ENCODE results near the gene CDKN3.
"Not testable (repeated sequence)": the region's sequence is repeated elsewhere in the genome, so short reads cannot be mapped to it uniquely, and the experiment has no call there.

The CDKN3 gene

DNA sequence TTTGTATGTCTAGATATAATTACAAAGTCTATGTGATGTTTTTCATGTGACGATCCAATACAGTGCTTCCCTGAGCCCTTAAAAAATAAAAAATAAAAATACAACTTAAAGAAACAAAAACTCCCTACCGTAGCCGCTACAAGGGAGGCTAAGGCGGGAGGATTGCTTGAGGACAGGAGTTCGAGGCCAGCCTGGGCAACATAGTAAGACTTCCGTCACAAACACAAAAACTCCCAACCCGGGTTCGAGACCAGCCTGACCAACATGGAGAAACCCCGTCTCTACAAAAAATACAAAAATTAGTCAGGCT, 669 bp upstream of the CDKN3 start:
- Histone ChIP-seq H3K4me3 (ENCODE audit: low read depth, low read length) (peak overlapping the region; percentile 59), H3K36me3 (ENCODE audit: control insufficient read depth, insufficient read depth, low read length) (no peaks in the 10 kb centered on the region), H3K4me1 (ENCODE audit: control insufficient read depth, insufficient read depth, low read length) (no peaks in the 10 kb centered on the region), H3K9me3 (ENCODE audit: control insufficient read depth, insufficient read depth, low read length) (no peaks in the 10 kb centered on the region), H3K27me3 (ENCODE audit: control insufficient read depth, insufficient read depth, low read length) (peaks cover 8% of the 10 kb centered on the region), H3K9ac (ENCODE audit: low read depth, low read length) (no peak overlapping the region)

DNA sequence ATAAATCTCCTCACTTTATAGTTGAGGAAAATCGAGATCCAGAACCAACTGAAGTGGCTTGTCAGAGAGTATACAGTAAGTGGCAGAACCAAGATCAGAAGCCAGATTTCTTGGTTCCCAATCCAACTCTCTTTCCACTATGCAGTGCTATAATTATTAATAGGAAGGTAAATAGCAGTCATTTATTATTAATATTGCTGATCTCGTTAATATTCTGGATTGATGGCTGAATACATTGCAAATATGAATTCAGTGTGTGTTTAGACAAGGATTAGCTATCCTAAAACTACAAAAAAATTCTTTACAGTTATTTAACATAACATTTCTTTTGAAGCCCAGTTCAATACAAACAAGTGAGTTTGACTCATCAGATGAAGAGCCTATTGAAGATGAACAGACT, 2.8 kb downstream of the CDKN3 start:
- Histone ChIP-seq H3K4me3 (ENCODE audit: low read depth, low read length) (no peak overlapping the region), H3K36me3 (ENCODE audit: control insufficient read depth, insufficient read depth, low read length) (no peaks in the 10 kb centered on the region), H3K9ac (ENCODE audit: low read depth, low read length) (no peak overlapping the region), H3K4me1 (ENCODE audit: control insufficient read depth, insufficient read depth, low read length) (no peaks in the 10 kb centered on the region), H3K27me3 (ENCODE audit: control insufficient read depth, insufficient read depth, low read length) (peaks cover 8% of the 10 kb centered on the region), H3K9me3 (ENCODE audit: control insufficient read depth, insufficient read depth, low read length) (no peaks in the 10 kb centered on the region)

DNA sequence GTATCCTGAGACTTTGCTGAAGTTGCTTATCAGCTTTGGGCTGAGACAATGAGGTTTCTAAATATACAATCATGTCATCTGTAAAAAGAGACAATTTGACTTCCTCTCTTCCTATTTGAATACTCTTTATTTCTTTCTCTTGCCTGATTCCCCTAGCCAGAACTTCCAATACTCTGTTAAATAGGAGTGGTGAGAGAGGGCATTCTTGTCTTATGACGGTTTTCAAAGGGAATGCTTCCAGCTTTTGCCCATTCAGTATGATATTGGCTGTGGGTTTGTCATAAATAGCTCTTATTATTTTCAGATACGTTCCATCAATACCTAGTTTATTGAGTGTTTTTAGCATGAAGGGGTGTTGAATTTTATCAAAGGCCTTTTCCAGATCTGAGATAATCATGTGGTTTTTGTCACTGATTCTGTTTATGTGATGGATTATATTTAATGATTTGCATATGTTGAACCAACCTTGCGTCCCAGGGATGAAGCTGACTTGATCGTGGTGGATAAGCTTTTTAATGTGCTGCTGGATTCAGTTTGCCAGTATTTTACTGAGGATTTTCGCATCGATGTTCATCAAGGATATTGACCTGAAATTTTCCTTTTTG, 6.7 kb downstream of the CDKN3 start:
- H3K9me3 ChIP-seq (ENCODE audit: control insufficient read depth, insufficient read depth, low read length); H3K36me3 ChIP-seq (ENCODE audit: control insufficient read depth, insufficient read depth, low read length); H3K27me3 ChIP-seq (ENCODE audit: control insufficient read depth, insufficient read depth, low read length); H3K4me3 ChIP-seq (ENCODE audit: low read depth, low read length); H3K9ac ChIP-seq (ENCODE audit: low read depth, low read length); H3K4me1 ChIP-seq (ENCODE audit: control insufficient read depth, insufficient read depth, low read length): not testable (repeated sequence)

DNA sequence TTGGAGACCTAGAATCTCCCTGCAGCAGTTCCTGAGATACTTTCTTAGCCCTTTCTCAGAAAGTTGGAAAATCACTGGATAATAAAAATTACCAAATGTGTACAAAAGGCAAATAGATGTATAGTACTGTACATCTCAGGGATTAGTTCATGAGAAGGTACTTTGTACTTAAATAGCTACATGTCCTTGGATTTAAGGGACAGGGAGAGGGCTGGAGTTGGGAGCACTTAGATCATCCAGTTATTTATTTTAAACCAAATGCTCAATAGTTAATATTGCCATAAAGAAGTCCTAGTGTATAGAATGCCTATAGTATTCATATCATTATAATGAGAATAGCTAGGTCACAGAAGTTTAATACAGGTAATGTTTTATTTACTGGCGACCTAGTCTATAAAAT, 13.4 kb downstream of the CDKN3 start:
- H3K4me3 ChIP-seq (ENCODE audit: low read depth, low read length) = no peak overlapping the region
- no peaks in the 10 kb centered on the region for H3K27me3 ChIP-seq (ENCODE audit: control insufficient read depth, insufficient read depth, low read length)
- H3K9me3 ChIP-seq (ENCODE audit: control insufficient read depth, insufficient read depth, low read length) = no peaks in the 10 kb centered on the region
- H3K36me3 ChIP-seq (ENCODE audit: control insufficient read depth, insufficient read depth, low read length) = no peaks in the 10 kb centered on the region
- no peaks in the 10 kb centered on the region for H3K4me1 ChIP-seq (ENCODE audit: control insufficient read depth, insufficient read depth, low read length)
- no peak overlapping the region for H3K9ac ChIP-seq (ENCODE audit: low read depth, low read length)

DNA sequence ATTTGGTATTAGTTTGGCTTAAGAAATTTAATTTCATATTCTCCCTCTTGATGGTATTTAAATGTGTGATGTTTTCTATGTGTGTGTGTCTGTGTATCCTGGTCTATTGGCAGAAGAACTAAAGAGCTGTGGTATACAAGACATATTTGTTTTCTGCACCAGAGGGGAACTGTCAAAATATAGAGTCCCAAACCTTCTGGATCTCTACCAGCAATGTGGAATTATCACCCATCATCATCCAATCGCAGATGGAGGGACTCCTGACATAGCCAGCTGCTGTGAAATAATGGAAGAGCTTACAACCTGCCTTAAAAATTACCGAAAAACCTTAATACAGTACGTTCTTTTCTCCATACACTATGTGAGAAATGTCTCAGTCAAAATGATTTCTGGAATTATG, 14.6 kb downstream of the CDKN3 start:
- Histone ChIP-seq H3K36me3 (ENCODE audit: control insufficient read depth, insufficient read depth, low read length) (no peaks in the 10 kb centered on the region), H3K9ac (ENCODE audit: low read depth, low read length) (no peak overlapping the region), H3K4me1 (ENCODE audit: control insufficient read depth, insufficient read depth, low read length) (no peaks in the 10 kb centered on the region), H3K27me3 (ENCODE audit: control insufficient read depth, insufficient read depth, low read length) (no peaks in the 10 kb centered on the region), H3K9me3 (ENCODE audit: control insufficient read depth, insufficient read depth, low read length) (no peaks in the 10 kb centered on the region), H3K4me3 (ENCODE audit: low read depth, low read length) (no peak overlapping the region)

DNA sequence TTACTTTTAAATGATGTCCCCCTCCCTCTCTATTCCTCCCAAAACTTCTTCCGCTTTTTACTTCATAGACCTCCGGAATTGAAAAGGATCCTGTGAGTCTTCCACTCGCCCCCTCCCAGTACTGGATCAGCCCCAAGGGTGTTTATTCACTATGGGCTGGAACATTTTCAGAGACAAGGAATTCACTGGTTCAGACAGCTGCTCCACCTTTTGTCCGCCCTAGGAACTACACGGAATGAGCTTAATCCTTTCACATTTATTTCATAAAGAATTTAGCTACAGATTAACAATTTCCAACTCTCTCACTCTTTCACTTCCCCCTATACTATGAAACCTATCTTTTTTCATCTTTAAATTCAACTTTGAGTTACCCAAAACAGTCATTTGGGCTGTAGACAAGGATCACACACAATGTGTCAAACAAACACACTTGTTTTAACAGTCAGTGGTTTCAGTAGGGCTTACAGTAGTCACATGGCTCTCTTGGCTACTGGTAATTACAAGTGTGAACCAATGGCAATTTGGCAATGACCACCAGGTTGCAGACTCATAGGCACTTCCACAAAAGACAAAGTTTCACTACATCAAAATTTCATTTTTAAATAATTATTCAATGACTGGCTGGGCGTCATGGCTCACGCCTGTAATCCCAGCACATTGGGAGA, 23.8 kb downstream of the CDKN3 start:
- Histone ChIP-seq H3K4me3 (ENCODE audit: low read depth, low read length) (no peak overlapping the region), H3K36me3 (ENCODE audit: control insufficient read depth, insufficient read depth, low read length) (no peaks in the 10 kb centered on the region), H3K9me3 (ENCODE audit: control insufficient read depth, insufficient read depth, low read length) (no peaks in the 10 kb centered on the region), H3K9ac (ENCODE audit: low read depth, low read length) (no peak overlapping the region), H3K27me3 (ENCODE audit: control insufficient read depth, insufficient read depth, low read length) (no peaks in the 10 kb centered on the region), H3K4me1 (ENCODE audit: control insufficient read depth, insufficient read depth, low read length) (no peaks in the 10 kb centered on the region)

DNA sequence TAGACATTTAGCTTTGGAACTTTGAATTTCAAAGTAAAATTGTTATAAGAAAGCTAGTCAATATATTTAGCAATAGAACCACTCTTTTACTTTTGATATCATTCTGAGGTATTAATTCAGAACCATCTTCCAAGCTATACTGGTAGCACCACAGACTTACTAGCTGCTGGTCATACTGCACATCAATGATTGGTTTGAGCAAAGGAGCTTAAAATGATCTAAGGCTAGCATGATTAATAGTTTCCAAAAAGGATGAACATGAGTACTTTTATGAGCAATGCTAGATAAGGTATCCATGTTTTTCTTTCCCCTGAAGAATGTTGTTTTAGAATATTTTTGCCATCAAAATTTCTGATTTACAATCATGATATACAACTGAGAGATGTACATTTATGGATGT, 27.2 kb downstream of the CDKN3 start:
- no peak overlapping the region for H3K4me3 ChIP-seq (ENCODE audit: low read depth, low read length)
- no peaks in the 10 kb centered on the region for H3K9me3 ChIP-seq (ENCODE audit: control insufficient read depth, insufficient read depth, low read length)
- no peaks in the 10 kb centered on the region for H3K27me3 ChIP-seq (ENCODE audit: control insufficient read depth, insufficient read depth, low read length)
- H3K4me1 ChIP-seq (ENCODE audit: control insufficient read depth, insufficient read depth, low read length) = no peaks in the 10 kb centered on the region
- no peak overlapping the region for H3K9ac ChIP-seq (ENCODE audit: low read depth, low read length)
- H3K36me3 ChIP-seq (ENCODE audit: control insufficient read depth, insufficient read depth, low read length) = peaks cover 4% of the 10 kb centered on the region

DNA sequence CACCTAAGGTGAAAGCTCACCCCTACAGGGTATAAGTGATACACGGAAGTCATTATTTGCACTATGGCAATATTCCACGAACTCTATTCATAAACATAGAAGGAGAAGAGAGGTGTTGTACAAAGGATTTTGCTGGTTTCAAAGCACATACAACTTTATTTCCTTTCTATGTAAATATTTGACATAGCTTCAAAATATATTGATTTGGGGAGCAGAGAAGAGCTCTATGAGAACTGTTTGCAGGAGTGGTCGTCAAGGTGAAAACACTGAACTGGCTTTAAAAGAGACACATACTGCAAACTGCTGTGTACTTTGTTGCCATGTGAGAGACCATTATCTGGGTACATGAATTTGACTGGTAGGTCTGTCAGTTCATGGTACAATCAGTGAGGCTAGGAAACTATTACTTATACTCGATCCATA, 27.7 kb downstream of the CDKN3 start:
- Histone ChIP-seq H3K9ac (ENCODE audit: low read depth, low read length) (no peak overlapping the region), H3K4me1 (ENCODE audit: control insufficient read depth, insufficient read depth, low read length) (no peaks in the 10 kb centered on the region), H3K9me3 (ENCODE audit: control insufficient read depth, insufficient read depth, low read length) (no peaks in the 10 kb centered on the region), H3K27me3 (ENCODE audit: control insufficient read depth, insufficient read depth, low read length) (no peaks in the 10 kb centered on the region), H3K36me3 (ENCODE audit: control insufficient read depth, insufficient read depth, low read length) (peaks cover 4% of the 10 kb centered on the region), H3K4me3 (ENCODE audit: low read depth, low read length) (no peak overlapping the region)

DNA sequence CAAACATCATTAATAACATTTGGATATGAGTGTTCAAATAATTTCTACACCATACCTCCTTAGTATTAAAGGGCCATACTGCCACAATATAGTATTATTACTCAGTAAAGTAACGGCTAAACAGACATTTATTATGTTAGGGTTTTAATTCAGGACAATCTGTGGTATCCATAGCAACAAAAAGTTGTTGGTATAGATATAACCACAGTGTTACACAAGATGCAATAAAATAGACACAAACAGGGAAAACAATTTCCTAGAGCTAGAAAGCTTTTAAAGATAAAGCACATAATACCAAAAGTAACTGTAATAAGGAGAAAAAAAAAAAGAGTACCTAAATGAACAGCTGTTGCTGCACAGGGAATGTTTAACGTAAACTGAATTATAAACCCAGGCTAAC, 28.3 kb downstream of the CDKN3 start:
- H3K9me3 ChIP-seq (ENCODE audit: control insufficient read depth, insufficient read depth, low read length) = no peaks in the 10 kb centered on the region
- H3K4me1 ChIP-seq (ENCODE audit: control insufficient read depth, insufficient read depth, low read length) = no peaks in the 10 kb centered on the region
- peaks cover 7% of the 10 kb centered on the region for H3K36me3 ChIP-seq (ENCODE audit: control insufficient read depth, insufficient read depth, low read length)
- no peak overlapping the region for H3K4me3 ChIP-seq (ENCODE audit: low read depth, low read length)
- H3K27me3 ChIP-seq (ENCODE audit: control insufficient read depth, insufficient read depth, low read length) = no peaks in the 10 kb centered on the region
- no peak overlapping the region for H3K9ac ChIP-seq (ENCODE audit: low read depth, low read length)

DNA sequence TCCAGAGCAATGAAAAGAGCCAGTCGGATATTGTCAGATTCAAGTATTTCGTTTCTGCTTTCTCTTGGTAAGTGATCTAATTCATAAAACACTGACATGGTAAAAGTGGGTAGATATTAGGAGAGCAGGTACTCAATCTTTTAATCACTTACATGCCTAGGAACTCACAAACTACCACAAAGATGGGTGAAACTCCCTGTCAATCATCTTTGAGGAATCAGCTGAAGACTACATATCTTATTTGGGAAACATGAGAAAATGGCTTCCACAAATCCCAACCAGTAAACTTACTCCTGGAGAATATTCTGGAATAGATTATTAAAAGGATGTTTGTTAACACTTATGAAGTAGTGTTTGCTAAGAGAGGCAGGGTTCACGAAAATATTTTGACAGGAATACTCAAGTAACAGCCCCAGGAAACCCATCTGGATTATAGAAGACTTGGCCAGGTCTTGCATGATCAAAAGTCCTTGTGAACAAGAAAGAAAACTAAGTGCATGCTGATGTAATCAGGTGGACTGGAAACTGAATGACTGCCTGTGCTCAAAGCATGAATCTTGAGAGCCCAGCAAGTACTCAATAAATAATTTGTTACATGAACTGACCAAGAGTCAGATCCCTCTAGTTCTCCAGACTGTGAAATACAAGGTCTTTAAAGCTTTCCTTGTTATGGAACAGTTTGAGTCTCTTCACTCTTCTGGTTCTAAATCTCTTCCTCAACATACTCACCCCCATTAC, 28.9 kb downstream of the CDKN3 start:
- H3K4me3 ChIP-seq (ENCODE audit: low read depth, low read length) = no peak overlapping the region
- H3K9me3 ChIP-seq (ENCODE audit: control insufficient read depth, insufficient read depth, low read length) = no peaks in the 10 kb centered on the region
- no peaks in the 10 kb centered on the region for H3K4me1 ChIP-seq (ENCODE audit: control insufficient read depth, insufficient read depth, low read length)
- H3K9ac ChIP-seq (ENCODE audit: low read depth, low read length) = no peak overlapping the region
- H3K27me3 ChIP-seq (ENCODE audit: control insufficient read depth, insufficient read depth, low read length) = no peaks in the 10 kb centered on the region
- peaks cover 7% of the 10 kb centered on the region for H3K36me3 ChIP-seq (ENCODE audit: control insufficient read depth, insufficient read depth, low read length)

DNA sequence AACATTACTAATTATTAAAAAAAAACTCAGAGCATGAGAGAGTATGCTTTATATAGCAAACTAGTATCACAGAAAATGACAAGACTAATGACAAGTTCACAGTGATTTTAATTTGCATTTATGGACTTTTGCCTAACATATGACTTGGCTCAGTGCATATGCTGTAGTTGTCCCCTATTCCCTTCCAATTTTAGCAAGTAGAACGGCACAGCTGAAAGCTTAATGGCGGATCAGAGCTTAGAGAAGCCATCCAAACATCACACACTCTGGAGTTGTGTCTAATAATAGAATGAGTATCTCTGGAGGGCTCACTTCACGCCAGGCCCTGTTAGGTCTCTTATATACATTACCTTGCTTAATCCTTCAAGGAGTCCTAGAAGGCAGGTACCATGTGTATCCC, 31.1 kb downstream of the CDKN3 start:
- H3K36me3 ChIP-seq (ENCODE audit: control insufficient read depth, insufficient read depth, low read length) = peaks cover 7% of the 10 kb centered on the region
- no peaks in the 10 kb centered on the region for H3K9me3 ChIP-seq (ENCODE audit: control insufficient read depth, insufficient read depth, low read length)
- H3K9ac ChIP-seq (ENCODE audit: low read depth, low read length) = no peak overlapping the region
- H3K4me1 ChIP-seq (ENCODE audit: control insufficient read depth, insufficient read depth, low read length) = peaks cover under 1% of the 10 kb centered on the region
- no peak overlapping the region for H3K4me3 ChIP-seq (ENCODE audit: low read depth, low read length)
- H3K27me3 ChIP-seq (ENCODE audit: control insufficient read depth, insufficient read depth, low read length) = no peaks in the 10 kb centered on the region

DNA sequence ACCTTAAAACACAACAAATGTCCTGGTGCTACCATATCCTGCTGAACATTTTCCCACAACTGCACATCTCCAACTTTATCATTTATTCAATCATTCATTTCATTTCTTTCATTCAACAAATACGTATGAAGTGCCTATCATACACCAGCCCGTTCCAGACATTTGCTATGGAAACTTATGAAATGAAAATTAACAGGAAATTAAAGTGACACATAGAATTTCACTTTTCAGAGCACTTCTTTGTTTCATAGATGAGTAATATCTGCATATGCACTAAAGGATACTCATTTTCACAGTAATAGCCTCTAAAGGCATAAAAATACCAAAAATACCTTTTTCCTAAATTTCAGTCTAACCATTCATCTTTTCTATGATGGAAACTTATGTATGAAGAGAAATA, 31.7 kb downstream of the CDKN3 start:
- no peaks in the 10 kb centered on the region for H3K9me3 ChIP-seq (ENCODE audit: control insufficient read depth, insufficient read depth, low read length)
- no peak overlapping the region for H3K9ac ChIP-seq (ENCODE audit: low read depth, low read length)
- H3K27me3 ChIP-seq (ENCODE audit: control insufficient read depth, insufficient read depth, low read length) = no peaks in the 10 kb centered on the region
- peaks cover 7% of the 10 kb centered on the region for H3K36me3 ChIP-seq (ENCODE audit: control insufficient read depth, insufficient read depth, low read length)
- H3K4me3 ChIP-seq (ENCODE audit: low read depth, low read length) = no peak overlapping the region
- H3K4me1 ChIP-seq (ENCODE audit: control insufficient read depth, insufficient read depth, low read length) = peaks cover 4% of the 10 kb centered on the region

Data from iPS-15b (cell line).